Activated T-cell treated with anti-CD3 and anti-CD28 coated beads, Interleukin-2, amount 50 U/mL, for 24 hours (primary cell): ENCODE data around the gene CPM.
"Not testable (repeated sequence)": the region's sequence is repeated elsewhere in the genome, so short reads cannot be mapped to it uniquely, and the experiment has no call there.

Source experiments
- DNase-seq: peaks from one replicate; pipeline ENCODE4 v3.0.0-alpha.2; 2020
- H3K27ac Mint-ChIP-seq: 2 replicates; pipeline ENCODE4 v1.8.0; 2020; ENCODE audit warnings: mild to moderate bottlenecking, mixed read lengths
- H3K27me3 Mint-ChIP-seq: 2 replicates; pipeline ENCODE4 v1.8.0; 2020; ENCODE audit warnings: mixed read lengths
- H3K36me3 Mint-ChIP-seq: 2 replicates; pipeline ENCODE4 v1.8.0; 2020; ENCODE audit warnings: low read depth, mixed read lengths
- H3K4me1 Mint-ChIP-seq: 2 replicates; pipeline ENCODE4 v1.8.0; 2020; ENCODE audit warnings: low read depth, mixed read lengths
- H3K4me3 Mint-ChIP-seq: 2 replicates; pipeline ENCODE4 v1.8.0; 2020; ENCODE audit warnings: mild to moderate bottlenecking, moderate library complexity, mixed read lengths
- H3K9me3 Mint-ChIP-seq: 2 replicates; pipeline ENCODE4 v1.8.0; 2020; ENCODE audit warnings: mixed read lengths

Gene CPM

GRCh38 chr12:68803948-68804656 lies 128.9 kb downstream of the CPM start:
- Mint-ChIP-seq H3K27me3 (no peaks in the 10 kb centered on the region), H3K36me3 (peaks cover 15% of the 10 kb centered on the region), H3K4me1 (peaks cover 14% of the 10 kb centered on the region), H3K9me3 (no peaks in the 10 kb centered on the region), H3K27ac (no peak overlapping the region), H3K4me3 (no peak overlapping the region)
- DNase-seq, result no peak

GRCh38 chr12:68802911-68803651 lies 129.9 kb downstream of the CPM start:
- H3K27me3 Mint-ChIP-seq, H3K4me3 Mint-ChIP-seq, H3K9me3 Mint-ChIP-seq, DNase-seq, H3K36me3 Mint-ChIP-seq, H3K4me1 Mint-ChIP-seq, H3K27ac Mint-ChIP-seq: not testable (repeated sequence)

- not testable (repeated sequence) for H3K36me3 Mint-ChIP-seq, DNase-seq, H3K27ac Mint-ChIP-seq, H3K27me3 Mint-ChIP-seq, H3K4me3 Mint-ChIP-seq, H3K4me1 Mint-ChIP-seq, H3K9me3 Mint-ChIP-seq
Observed at GRCh38 chr12:68802372-68802745, 130.6 kb downstream of the CPM start.
